Measurements from ENCODE around the gene CIITA.
A peak's percentile ranks its signal among the peaks of the same experiment; 100 is the strongest.

The CIITA gene

GRCh38 chr16:10897134-10897533 lies 20.1 kb downstream of the CIITA start:
- TF ChIP-seq EZH2phosphoT487 (conservative IDR thresholded peaks at IDR 0.05; ENCODE audit: low read length) (no peak), CTCF (IDR thresholded peaks at IDR 0.05; ENCODE audit: insufficient read depth, low read length, poor library complexity, severe bottlenecking) (no peak)
- H4K20me1 ChIP-seq (ENCODE audit: low read depth, low read length) = no peaks in the 10 kb centered on the region

DNA sequence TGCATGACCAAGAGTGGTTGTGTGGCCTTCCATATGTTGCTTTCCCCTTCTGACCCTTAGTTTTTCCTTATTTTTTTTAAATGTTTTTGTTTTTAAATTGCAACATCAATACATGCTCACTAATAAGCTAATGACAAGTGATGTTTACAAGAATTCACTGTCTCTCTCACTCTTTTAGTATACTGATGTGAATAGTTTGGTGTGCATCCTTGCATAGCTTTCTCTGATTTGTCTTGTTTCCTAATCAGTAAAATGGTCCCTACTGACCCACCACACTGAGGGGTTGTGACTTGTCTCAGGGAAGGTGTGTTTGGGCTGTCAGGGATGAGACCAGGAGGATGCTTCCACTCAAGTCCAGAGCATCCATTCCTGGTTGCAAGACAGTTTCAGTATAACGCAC lies 26.0 kb downstream of the CIITA start:
- H2AFZ ChIP-seq (ENCODE audit: low read depth, low read length, severe bottlenecking) = no peak overlapping the region
- no peaks in the 10 kb centered on the region for H3K79me2 ChIP-seq (ENCODE audit: insufficient read depth, low read length)
- H3K36me3 ChIP-seq (ENCODE audit: low read length) = peaks cover 12% of the 10 kb centered on the region; the same call in 1 of the 2 replicates
- H3K4me3 ChIP-seq (ENCODE audit: insufficient read depth, low read length, poor library complexity, severe bottlenecking) = no peak overlapping the region
- H3K27ac ChIP-seq (ENCODE audit: low read depth, low read length) = no peak overlapping the region
- TF ChIP-seq CTCF (IDR thresholded peaks at IDR 0.05; ENCODE audit: insufficient read depth, low read length, poor library complexity, severe bottlenecking) (no peak), EZH2phosphoT487 (conservative IDR thresholded peaks at IDR 0.05; ENCODE audit: low read length) (no peak)
- no peaks in the 10 kb centered on the region for H3K27me3 ChIP-seq (ENCODE audit: low read length)
- no peaks in the 10 kb centered on the region for H3K9me3 ChIP-seq (ENCODE audit: insufficient read depth, low read length)
- no peak overlapping the region for H3K4me2 ChIP-seq (ENCODE audit: low read depth, low read length, poor library complexity, severe bottlenecking)
- H4K20me1 ChIP-seq (ENCODE audit: low read depth, low read length) = no peaks in the 10 kb centered on the region
- H3K9ac ChIP-seq (ENCODE audit: low read length) = no peak overlapping the region
- H3K9me2 ChIP-seq (replicated peaks; ENCODE audit: insufficient read depth, low read length) = no peaks in the 10 kb centered on the region
- no peaks in the 10 kb centered on the region for H3F3A ChIP-seq (ENCODE audit: insufficient read depth)

More at GRCh38 chr16:10897134-10897533, 20.1 kb downstream of the CIITA start:
- no peaks in the 10 kb centered on the region for H3F3A ChIP-seq (ENCODE audit: insufficient read depth)
- H3K9me3 ChIP-seq (ENCODE audit: insufficient read depth, low read length) = no peaks in the 10 kb centered on the region
- H3K4me3 ChIP-seq (ENCODE audit: insufficient read depth, low read length, poor library complexity, severe bottlenecking) = no peak overlapping the region
- H3K36me3 ChIP-seq (ENCODE audit: low read length) = peaks cover 2% of the 10 kb centered on the region; the same call in 1 of the 2 replicates
- H3K27ac ChIP-seq (ENCODE audit: low read depth, low read length) = peak overlapping the region; percentile 50; the same call in 1 of the 2 replicates
- peaks cover 16% of the 10 kb centered on the region for H3K79me2 ChIP-seq (ENCODE audit: insufficient read depth, low read length)
- no peaks in the 10 kb centered on the region for H3K9me2 ChIP-seq (replicated peaks; ENCODE audit: insufficient read depth, low read length)
- H2AFZ ChIP-seq (ENCODE audit: low read depth, low read length, severe bottlenecking) = no peak overlapping the region
- no peaks in the 10 kb centered on the region for H3K27me3 ChIP-seq (ENCODE audit: low read length)
- H3K4me2 ChIP-seq (ENCODE audit: low read depth, low read length, poor library complexity, severe bottlenecking) = no peak overlapping the region
- no peak overlapping the region for H3K9ac ChIP-seq (ENCODE audit: low read length)

- Histone ChIP-seq H3K79me2 (ENCODE audit: insufficient read depth, low read length) (no peaks in the 10 kb centered on the region), H2AFZ (ENCODE audit: low read depth, low read length, severe bottlenecking) (no peak overlapping the region), H3K4me3 (ENCODE audit: insufficient read depth, low read length, poor library complexity, severe bottlenecking) (no peak overlapping the region), H3F3A (ENCODE audit: insufficient read depth) (peaks cover 7% of the 10 kb centered on the region), H3K36me3 (ENCODE audit: low read length) (peaks cover 10% of the 10 kb centered on the region; the same call in 1 of the 2 replicates), H3K4me2 (ENCODE audit: low read depth, low read length, poor library complexity, severe bottlenecking) (no peak overlapping the region), H3K27ac (ENCODE audit: low read depth, low read length) (no peak overlapping the region), H3K9me2 (replicated peaks; ENCODE audit: insufficient read depth, low read length) (no peaks in the 10 kb centered on the region), H3K9me3 (ENCODE audit: insufficient read depth, low read length) (no peaks in the 10 kb centered on the region), H3K27me3 (ENCODE audit: low read length) (no peaks in the 10 kb centered on the region), H3K9ac (ENCODE audit: low read length) (no peak overlapping the region), H4K20me1 (ENCODE audit: low read depth, low read length) (no peaks in the 10 kb centered on the region)
- TF ChIP-seq EZH2phosphoT487 (conservative IDR thresholded peaks at IDR 0.05; ENCODE audit: low read length) (no peak), CTCF (IDR thresholded peaks at IDR 0.05; ENCODE audit: insufficient read depth, low read length, poor library complexity, severe bottlenecking) (no peak)
Observed at GRCh38 chr16:10906482-10906881, 29.5 kb downstream of the CIITA start.

Measured in SU-DHL-6 (cell line).